SU-DHL-6 (cell line): ENCODE measurements around the gene SERPINB3.

Experiments used
- H2AFZ ChIP-seq: fragments of 200-600 bp; sonication (generic); 2 replicates; pipeline ENCODE4 v1.6.1; 2014; ENCODE audit warnings: low read depth, mild to moderate bottlenecking, moderate library complexity, mixed read lengths, antibody characterized with exemption, low read length; ENCODE audit not compliant: severe bottlenecking
- H3F3A ChIP-seq: fragments of 200-600 bp; shearing (Covaris generic); 2 replicates; pipeline ENCODE4 v1.6.0; 2016; ENCODE audit warnings: antibody characterized with exemption, mild to moderate bottlenecking; ENCODE audit not compliant: insufficient read depth
- H3K27ac ChIP-seq: fragments of 200-600 bp; sonication (generic); 2 replicates; pipeline ENCODE4 v1.5.1; 2016; ENCODE audit warnings: low read depth, mild to moderate bottlenecking, low read length, moderate library complexity, mixed read lengths
- H3K27me3 ChIP-seq: fragments of 200-600 bp; sonication (generic), shearing (Covaris generic); 2 replicates; pipeline ENCODE4 v1.6.0; 2014; ENCODE audit warnings: mild to moderate bottlenecking, low read length
- H3K36me3 ChIP-seq: fragments of 200-600 bp; sonication (generic); 2 replicates; pipeline ENCODE4 v1.6.1; 2014; ENCODE audit warnings: mild to moderate bottlenecking, low read length, mixed read lengths
- H3K4me2 ChIP-seq: fragments of 300-600, 200-600 bp; shearing (Covaris generic), sonication (generic); 2 replicates; pipeline ENCODE4 v1.6.0; 2014; ENCODE audit warnings: low read length, low read depth, mild to moderate bottlenecking; ENCODE audit not compliant: poor library complexity, severe bottlenecking
- H3K4me3 ChIP-seq: fragments of 200-600 bp; sonication (generic); 2 replicates; pipeline ENCODE4 v1.5.1; 2014; ENCODE audit warnings: antibody characterized with exemption, low read length, mild to moderate bottlenecking, mixed read lengths; ENCODE audit not compliant: insufficient read depth, poor library complexity, severe bottlenecking
- H3K79me2 ChIP-seq: fragments of 200-600 bp; sonication (generic); 2 replicates; pipeline ENCODE4 v1.6.1; 2014; ENCODE audit warnings: mild to moderate bottlenecking, low read length, moderate library complexity; ENCODE audit not compliant: insufficient read depth
- H3K9ac ChIP-seq: fragments of 200-600 bp; sonication (generic); 2 replicates; pipeline ENCODE4 v1.7.0; 2014; ENCODE audit warnings: mild to moderate bottlenecking, low read length
- H3K9me2 ChIP-seq: fragments of 200-600 bp; sonication (generic); replicated peaks from 2 replicates; pipeline ENCODE4 v1.6.1; 2014; ENCODE audit warnings: low read length; ENCODE audit not compliant: insufficient read depth
- H3K9me3 ChIP-seq: fragments of 200-600 bp; sonication (generic); 2 replicates; pipeline ENCODE4 v1.6.1; 2014; ENCODE audit warnings: low read length, mixed read lengths; ENCODE audit not compliant: insufficient read depth
- H4K20me1 ChIP-seq: fragments of 200-600 bp; sonication (generic); 2 replicates; pipeline ENCODE4 v1.6.1; 2014; ENCODE audit warnings: low read depth, mild to moderate bottlenecking, antibody characterized with exemption, low read length, moderate library complexity, mixed read lengths
- CTCF ChIP-seq: fragments of 200-600 bp; sonication (generic); IDR thresholded peaks from one replicate; pipeline ENCODE4 v1.5.1; 2017; ENCODE audit warnings: antibody characterized with exemption, mild to moderate bottlenecking, low read length, moderate library complexity; ENCODE audit not compliant: insufficient read depth, poor library complexity, severe bottlenecking
- EZH2phosphoT487 ChIP-seq: fragments of 200-600 bp; sonication (generic), shearing (Covaris generic); conservative IDR thresholded peaks from 2 replicates; pipeline ENCODE4 v1.6.1; 2018; ENCODE audit warnings: mild to moderate bottlenecking, antibody characterized with exemption, low read length, moderate library complexity, mixed read lengths

SERPINB3 gene

GRCh38 chr18:63697097-63697660, 35.5 kb upstream of the SERPINB3 start:
- H3K9me3 ChIP-seq, result no peaks in the 10 kb centered on the region
- H2AFZ ChIP-seq, result no peak overlapping the region
- H3K36me3 ChIP-seq, result no peaks in the 10 kb centered on the region
- H3K27me3 ChIP-seq, result no peaks in the 10 kb centered on the region
- H3K27ac ChIP-seq, result no peak overlapping the region
- H3K4me2 ChIP-seq, result no peak overlapping the region
- H3F3A ChIP-seq, result no peaks in the 10 kb centered on the region
- H3K9me2 ChIP-seq, result no peaks in the 10 kb centered on the region
- H3K4me3 ChIP-seq, result no peak overlapping the region
- no peaks in the 10 kb centered on the region for H3K79me2 ChIP-seq
- TF ChIP-seq EZH2phosphoT487 (no peak), CTCF (no peak)
- H3K9ac ChIP-seq, result no peak overlapping the region
- H4K20me1 ChIP-seq, result no peaks in the 10 kb centered on the region

DNA sequence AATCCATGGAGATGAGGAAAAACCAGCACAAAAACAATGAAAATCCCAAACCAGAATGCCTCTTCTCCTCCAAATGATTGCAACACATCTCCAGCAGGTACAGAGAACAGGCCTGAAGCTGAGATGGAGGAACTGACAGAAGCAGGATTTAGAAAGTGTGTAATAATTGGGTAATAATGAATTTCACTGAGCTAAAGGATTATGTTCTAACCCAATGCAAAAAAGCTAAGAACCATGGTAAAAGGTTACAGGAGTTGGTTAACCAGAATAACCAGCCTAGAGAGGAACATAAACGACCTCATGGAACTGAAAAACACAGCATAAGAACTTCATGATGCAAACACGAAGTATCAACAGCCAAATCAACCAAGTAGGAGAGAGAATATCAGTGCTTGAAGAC, 27.4 kb upstream of the SERPINB3 start:
- Histone ChIP-seq H3K9me2 (no peaks in the 10 kb centered on the region), H3K36me3 (no peaks in the 10 kb centered on the region), H3K9ac (no peak overlapping the region), H2AFZ (no peak overlapping the region), H3K27me3 (no peaks in the 10 kb centered on the region), H3F3A (no peaks in the 10 kb centered on the region), H3K27ac (no peak overlapping the region), H4K20me1 (no peaks in the 10 kb centered on the region), H3K4me2 (no peak overlapping the region), H3K9me3 (no peaks in the 10 kb centered on the region), H3K79me2 (no peaks in the 10 kb centered on the region), H3K4me3 (no peak overlapping the region)
- TF ChIP-seq CTCF (no peak), EZH2phosphoT487 (no peak)

GRCh38 chr18:63686871-63687270, 25.2 kb upstream of the SERPINB3 start:
- no peaks in the 10 kb centered on the region for H3K27me3 ChIP-seq
- H4K20me1 ChIP-seq, result no peaks in the 10 kb centered on the region
- TF ChIP-seq EZH2phosphoT487, result no peak
- TF ChIP-seq CTCF, result no peak
- H3K4me2 ChIP-seq, result no peak overlapping the region
- no peaks in the 10 kb centered on the region for H3K9me3 ChIP-seq
- no peak overlapping the region for H2AFZ ChIP-seq
- no peak overlapping the region for H3K9ac ChIP-seq
- H3K9me2 ChIP-seq, result no peaks in the 10 kb centered on the region
- H3K4me3 ChIP-seq, result no peak overlapping the region
- H3K79me2 ChIP-seq, result no peaks in the 10 kb centered on the region
- no peaks in the 10 kb centered on the region for H3K36me3 ChIP-seq
- H3K27ac ChIP-seq, result no peak overlapping the region
- no peaks in the 10 kb centered on the region for H3F3A ChIP-seq
